HepG2 (cell line): ENCODE measurements around the gene PPP4C. TPM values are rescaled to one million over a fixed set of nuclear protein-coding genes. Genes with fewer than 3 reads are reported as not detected.

Source experiments
- ATAC-seq: fragments of 200-7000 bp; cut with Tn5 transposase; 3 replicates; pipeline ENCODE4 v1.9.1; 2020; ENCODE audit warnings: mild to moderate bottlenecking, moderate library complexity
- BruUV-seq: library from RNA; stranded (reverse); fragments of 400-500 nt; replicated peaks from 2 replicates; lab custom pipeline; 2021; lab: Mats Ljungman, UMichigan
- CTCF ChIA-PET: fragments of 300-600 bp; formaldehyde crosslinking; extraction: SDS; loops from one replicate; lab custom pipeline; 2021; ENCODE audit warnings: low total read pairs, inconsistent platforms, low intra/inter-chr PET ratio; lab: Yijun Ruan, JAX
- POLR2A ChIA-PET: fragments of 350-600 bp; sonication (Branson Sonifier 250); formaldehyde crosslinking; loops from one replicate; lab custom pipeline; 2020; ENCODE audit warnings: antibody characterized with exemption, inconsistent platforms; lab: Yijun Ruan, JAX
- DNase-seq: peaks from one replicate; pipeline ENCODE4 v3.0.0-alpha.2; 2015; ENCODE audit warnings: low spot score
- FAIRE-seq: peaks from 3 replicates; lab custom pipeline; 2011; peaks lifted over from hg19 to GRCh38; lab: Jason Lieb, UNC
- H2AFZ ChIP-seq: one replicate; pipeline ENCODE4 v1.6.1; 2011; ENCODE audit warnings: low read length, inconsistent platforms
- H3K27ac ChIP-seq: fragments of 300-600 bp; 3 replicates; pipeline ENCODE4 v1.8.0; 2011; ENCODE audit warnings: mixed run types, mild to moderate bottlenecking, mixed read lengths, low read length, inconsistent platforms; ENCODE audit not compliant: insufficient read depth; ENCODE audit errors: extremely low read length
- H3K27me3 ChIP-seq, 2 experiments: fragments of 200-600 bp in 1 of 2; 2 replicates in 1 of 2; 3 replicates in 1 of 2; pipeline versions ENCODE4 v1.6.0 to v1.8.0; 2011; ENCODE audit warnings: low read length in 2 of 2, mild to moderate bottlenecking in 2 of 2, moderate library complexity in 2 of 2, inconsistent platforms in 1 of 2; ENCODE audit not compliant: insufficient read depth in 2 of 2, control insufficient read depth in 1 of 2
- H3K36me3 ChIP-seq, 2 experiments: fragments of 200-600 bp in 1 of 2; replicated peaks in 1 of 2; 2 replicates in 1 of 2; 3 replicates in 1 of 2; pipeline versions ENCODE4 v1.5.1 to v1.8.0; 2011; ENCODE audit warnings: low read length in 2 of 2, inconsistent platforms in 1 of 2; ENCODE audit not compliant: insufficient read depth in 2 of 2, control insufficient read depth in 1 of 2
- H3K4me1 ChIP-seq: 2 replicates; pipeline ENCODE4 v1.5.1; 2012; ENCODE audit warnings: low read length, inconsistent platforms; ENCODE audit not compliant: insufficient read depth
- H3K4me2 ChIP-seq: 2 replicates; pipeline ENCODE4 v1.6.0; 2011; ENCODE audit warnings: low read depth, low read length, inconsistent platforms
- H3K4me3 ChIP-seq, 3 experiments: fragments of 200-600 bp in 1 of 3; sonication (generic), shearing (Covaris generic) in 1 of 3; replicated peaks in 1 of 3; 2 replicates each; pipeline ENCODE4 v1.5.1; 2011 to 2016; ENCODE audit warnings: low read length in 3 of 3, inconsistent platforms in 2 of 3, low read depth in 2 of 3, mild to moderate bottlenecking in 2 of 3, control low read depth in 1 of 3, mixed read lengths in 1 of 3; ENCODE audit not compliant: insufficient read depth in 1 of 3
- H3K79me2 ChIP-seq: one replicate; pipeline ENCODE4 v1.6.1; 2011; ENCODE audit warnings: low read length, inconsistent platforms; ENCODE audit not compliant: insufficient read depth
- H3K9ac ChIP-seq: 2 replicates; pipeline ENCODE4 v1.6.0; 2011; ENCODE audit warnings: mild to moderate bottlenecking, low read depth, low read length, inconsistent platforms; ENCODE audit not compliant: insufficient read depth
- H3K9me3 ChIP-seq: 2 replicates; pipeline ENCODE4 v1.5.1; 2012; ENCODE audit warnings: mild to moderate bottlenecking, low read length
- H4K20me1 ChIP-seq: 2 replicates; pipeline ENCODE4 v1.6.0; 2011; ENCODE audit warnings: inconsistent platforms, mild to moderate bottlenecking, low read length, moderate library complexity; ENCODE audit not compliant: insufficient read depth
- KMT2A ChIP-seq: sonication (generic); formaldehyde crosslinking; IDR thresholded peaks from 2 replicates; pipeline ENCODE4 v1.4.0; 2020; ENCODE audit warnings: missing genetic modification reagents
- USF2 ChIP-seq, 2 experiments: sonication (generic) in 1 of 2; formaldehyde crosslinking in 1 of 2; IDR thresholded peaks; 2 replicates each; pipeline versions ENCODE4 v1.5.1 to v1.6.1; 2011 to 2020; ENCODE audit warnings: borderline replicate concordance in 1 of 2, low read depth in 1 of 2, low read length in 1 of 2, mild to moderate bottlenecking in 1 of 2, missing genetic modification reagents in 1 of 2, moderate library complexity in 1 of 2
- ZNF253 ChIP-seq: sonication (generic); formaldehyde crosslinking; IDR thresholded peaks from 2 replicates; pipeline ENCODE4 v1.8.0; 2022; ENCODE audit warnings: mild to moderate bottlenecking, missing genetic modification reagents, borderline replicate concordance
- WGBS: methylation state at CpG from one replicate; pipeline ENCODE4 v1.1.6; 2017; ENCODE audit warnings: low lambda C conversion rate; 5-methylcytosine and 5-hydroxymethylcytosine counted together
- in situ Hi-C: cut with HindIII; loops from 2 replicates; pipeline ENCODE4 v1.10.0; 2017; ENCODE audit warnings: low pct_unique_long_range_greater_than_20kb; ENCODE audit not compliant: extremely low pct_ligation_motif_present
- intact Hi-C: fragments of 100-400 bp; cut with micrococcal nuclease; formaldehyde crosslinking; loops from one replicate; pipeline ENCODE4 v1.10.0; 2022; ENCODE audit not compliant: unreplicated experiment
- polyA plus RNA-seq, 8 experiments: library from polyadenylated mRNA; depleted of rRNA in 3 of 8; stranded (reverse) in 7 of 8; unstranded in 1 of 8; fragments of >200 nt; fragmentation: Illumina TruSeq in 4 of 8; extraction: Trizol in 4 of 8; gene quantifications; 2 replicates each; pipeline versions ENCODE4 v1.2.1 to v1.2.3, GENCODE V29; 2011 to 2016; ENCODE audit warnings: low read depth in 4 of 8, missing spikeins in 1 of 8, mixed read lengths in 1 of 8; ENCODE audit not compliant: insufficient read depth in 1 of 8
- total RNA-seq, 5 experiments: library from RNA; depleted of rRNA; stranded (reverse); fragments of >200 nt; fragmentation: Illumina TruSeq; extraction: Trizol; gene quantifications; 2 replicates each; pipeline ENCODE4 v1.2.3, GENCODE V29; 2016; ENCODE audit warnings: low read depth in 1 of 5

The PPP4C gene
- total and polyA plus RNA-seq, 2 of the 13 experiments (the other 11 are each of a cell fraction or from before 2014, with no cell fraction given): 176 to 220 TPM

GRCh38 chr16:30078744-30079143, 3.0 kb downstream of the PPP4C start:
- no peak for DNase-seq
- intact Hi-C loops (no loop called here), in situ Hi-C loops (loop anchor here (25.0 kb wide), 1 partner anchor 559 kb away; no protein-coding TSS in a partner anchor)

More at GRCh38 chr16:30078744-30079143, 3.0 kb downstream of the PPP4C start:
- H3K4me3 ChIP-seq: no peak overlapping the region; a peak in 1 of 6 replicates
- WGBS: 91% methylated on average over 5 of the region's 7 CpGs
- H3K27ac ChIP-seq: no peak overlapping the region
- CTCF ChIA-PET: no interaction called here
- H3K4me1 ChIP-seq: peaks cover 68% of the 10 kb centered on the region
- peaks cover 51% of the 10 kb centered on the region for H3K79me2 ChIP-seq
- TF ChIP-seq KMT2A (CRISPR knock-in tag) (0 out of 2 replicates have a peak, but pooled peaks have one; percentile 20), USF2 (IDR thresholded peaks at IDR 0.05; ENCODE audit: low read depth, low read length) (no peak), USF2 (CRISPR knock-in tag; IDR thresholded peaks at IDR 0.05; ENCODE audit: borderline replicate concordance) (no peak), ZNF253 (0 out of 2 replicates have a peak, but pooled peaks have one; percentile 45)
- H3K9me3 ChIP-seq: no peaks in the 10 kb centered on the region
- no peaks in the 10 kb centered on the region; a peak in 1 of 5 replicates for H3K27me3 ChIP-seq
- FAIRE-seq: no peak
- H2AFZ ChIP-seq: no peak overlapping the region
- peaks cover 14% of the 10 kb centered on the region for H4K20me1 ChIP-seq
- no peak overlapping the region for H3K9ac ChIP-seq
- peak overlapping the region; percentile 91; the same call in 1 of the 2 replicates for H3K4me2 ChIP-seq
- no TSS peak for BruUV-seq
- ATAC-seq: no peak
- peaks cover 25 to 50% of the 10 kb centered on the region in 2 experiments for H3K36me3 ChIP-seq
- POLR2A ChIA-PET: interaction anchor here (0.9 to 4.4 kb wide), 4 partner anchors 8 to 14 kb away, joined by 3 to 28 read pairs (median 8); partner anchors contain the start of genes ALDOA and TBX6
